ENCODE results near the gene KCND2.
"Not testable (repeated sequence)": the region's sequence is repeated elsewhere in the genome, so short reads cannot be mapped to it uniquely, and the experiment has no call there.

Gene KCND2

GRCh38 chr7:120272701-120273475 lies at the start of gene KCND2:
Gene KCND2, plus strand, starts transcription at chr7:120273175.
- no peak for DNase-seq (ENCODE audit: low read depth in 2 of 2)

DNA sequence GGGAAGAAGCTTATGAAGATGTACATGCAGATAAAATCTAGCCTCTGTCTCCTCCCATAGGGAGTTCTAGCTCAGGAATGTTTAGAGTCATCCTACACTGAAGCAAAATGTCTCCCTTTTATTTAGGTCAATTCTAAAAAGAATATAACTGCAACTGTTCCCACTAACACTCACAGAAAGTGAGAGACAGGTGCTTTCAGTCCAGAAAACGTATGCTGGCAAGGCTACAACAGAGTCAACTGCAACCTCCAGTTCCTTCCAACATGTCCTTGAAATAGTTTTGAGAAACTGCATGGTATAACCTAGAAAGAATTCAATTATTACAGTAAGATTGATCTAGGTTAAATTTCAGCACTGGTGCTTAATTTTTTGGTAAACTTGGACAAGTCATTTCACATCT lies 46.8 kb upstream of the KCND2 start:
- no peak for DNase-seq (ENCODE audit: low read depth in 2 of 2)

DNA sequence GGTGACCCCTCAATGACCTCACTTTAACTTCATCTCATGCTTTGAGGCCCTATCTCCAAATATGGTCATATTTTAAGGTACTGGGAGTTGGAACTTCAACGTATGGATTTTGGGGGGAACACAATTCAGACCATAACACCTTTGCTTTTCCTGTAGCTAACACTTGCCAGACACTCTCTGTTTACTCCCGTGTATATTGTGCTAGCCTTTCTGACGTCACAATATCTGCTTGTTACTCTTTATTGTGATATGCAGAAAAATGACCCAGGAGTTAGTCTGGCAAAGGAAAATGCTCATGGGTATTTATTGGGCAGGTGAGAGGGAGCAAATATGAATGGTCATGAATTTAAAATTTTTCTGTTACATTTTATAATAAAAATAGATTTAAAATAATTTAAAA lies 45.7 kb upstream of the KCND2 start:
- no peak for DNase-seq (ENCODE audit: low read depth in 2 of 2)

DNA sequence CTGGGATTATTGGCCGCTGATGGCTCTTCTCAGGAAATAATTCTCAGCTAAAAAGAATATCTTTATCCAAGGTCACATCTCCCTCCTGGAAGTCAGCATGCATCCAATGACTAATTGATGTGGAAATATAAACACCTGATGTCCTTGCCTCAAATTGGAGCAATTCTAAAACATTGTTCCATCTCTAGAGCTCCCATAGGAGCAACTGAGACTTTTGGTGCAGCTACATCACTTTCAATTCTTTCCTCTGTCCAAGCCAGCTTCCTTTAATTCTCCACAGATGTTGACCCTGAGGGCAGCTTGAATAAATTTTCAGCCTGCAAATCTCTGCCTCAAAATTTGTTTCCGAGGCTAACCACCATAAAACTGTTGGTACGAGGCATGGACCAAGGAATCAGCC lies 43.9 kb upstream of the KCND2 start:
- DNase-seq (ENCODE audit: low read depth in 2 of 2), result no peak

DNA sequence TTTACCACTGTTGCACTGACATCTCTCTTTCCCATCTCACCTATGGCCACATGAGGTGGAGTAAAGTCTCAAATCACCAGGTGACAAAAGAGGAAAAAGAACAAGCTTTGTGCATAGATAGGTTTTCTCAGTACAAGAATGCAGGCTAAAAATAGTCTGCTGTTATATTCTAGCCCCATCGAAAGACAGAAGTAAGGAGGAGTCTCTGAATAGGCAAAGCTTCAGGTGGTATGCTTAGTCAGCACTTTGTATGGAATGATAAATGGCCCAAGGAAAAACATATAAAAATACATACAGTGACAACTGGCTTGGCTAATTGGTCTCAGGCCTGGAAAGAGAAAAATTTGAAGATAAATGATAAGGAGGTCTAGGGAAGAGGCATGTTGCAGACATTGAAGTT lies 39.6 kb upstream of the KCND2 start:
- no peak for DNase-seq (ENCODE audit: low read depth in 2 of 2)

- not testable (repeated sequence) for DNase-seq (ENCODE audit: low read depth in 2 of 2)
Observed at GRCh38 chr7:120240350-120240749, 32.6 kb upstream of the KCND2 start.

DNA sequence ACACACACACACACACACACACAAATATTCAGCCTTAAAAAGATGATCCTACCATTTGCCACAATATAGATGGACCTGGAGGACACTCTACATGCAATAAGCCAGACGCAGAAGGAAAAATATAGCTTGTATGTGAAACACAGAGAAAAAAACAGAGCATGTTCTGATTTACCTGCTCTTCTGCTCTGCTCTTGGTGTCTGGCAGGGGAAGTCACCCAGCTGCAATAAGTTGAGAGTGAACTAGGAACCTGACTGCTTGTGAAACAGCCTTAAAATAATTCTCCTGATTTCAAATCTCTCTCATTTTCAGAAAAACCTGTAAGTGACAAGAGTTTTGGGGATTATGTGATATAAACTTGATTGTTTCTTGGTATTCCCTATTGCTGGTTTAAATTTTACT lies 31.0 kb upstream of the KCND2 start:
- DNase-seq (ENCODE audit: low read depth in 2 of 2), result no peak

- DNase-seq (ENCODE audit: low read depth in 2 of 2), result no peak
Observed at GRCh38 chr7:120254845-120255244, 18.1 kb upstream of the KCND2 start.

DNA sequence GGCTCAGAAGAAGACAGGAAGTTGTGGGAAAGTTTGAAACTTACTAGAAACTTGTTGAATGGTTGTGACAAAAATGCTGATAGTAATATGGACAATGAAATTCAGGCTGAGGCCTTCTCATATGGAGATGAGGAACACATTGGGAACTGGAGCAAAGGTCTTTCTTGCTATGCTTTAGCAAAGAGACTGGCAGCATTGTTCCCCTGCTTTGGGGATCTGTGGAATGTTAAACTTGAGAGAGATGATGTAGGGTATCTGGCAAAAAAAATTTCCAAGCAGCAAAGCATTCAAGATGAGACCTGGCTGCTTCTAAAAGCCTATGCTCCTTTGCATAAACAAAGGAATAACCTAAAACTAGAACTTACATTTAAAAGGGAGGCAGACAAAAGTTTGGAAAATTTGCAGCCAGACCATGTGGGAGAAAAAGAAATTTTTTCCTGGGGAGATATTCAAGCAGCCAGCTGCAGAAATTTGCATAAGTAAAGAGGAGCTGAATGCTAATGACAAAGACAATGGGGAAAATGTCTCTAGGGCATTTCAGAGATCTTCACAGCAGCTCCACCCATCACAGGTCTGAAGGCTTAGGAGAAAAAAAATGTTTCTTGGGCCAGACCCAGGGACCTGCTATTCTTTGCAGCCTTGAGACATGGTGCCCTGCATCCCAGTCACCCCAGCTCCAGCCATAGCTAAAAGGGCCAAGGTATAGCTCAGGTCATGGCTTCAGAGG lies 16.5 kb upstream of the KCND2 start:
- no peak for DNase-seq (ENCODE audit: low read depth in 2 of 2)

GRCh38 chr7:120259386-120259785 lies 13.6 kb upstream of the KCND2 start:
- no peak for DNase-seq (ENCODE audit: low read depth in 2 of 2)

DNA sequence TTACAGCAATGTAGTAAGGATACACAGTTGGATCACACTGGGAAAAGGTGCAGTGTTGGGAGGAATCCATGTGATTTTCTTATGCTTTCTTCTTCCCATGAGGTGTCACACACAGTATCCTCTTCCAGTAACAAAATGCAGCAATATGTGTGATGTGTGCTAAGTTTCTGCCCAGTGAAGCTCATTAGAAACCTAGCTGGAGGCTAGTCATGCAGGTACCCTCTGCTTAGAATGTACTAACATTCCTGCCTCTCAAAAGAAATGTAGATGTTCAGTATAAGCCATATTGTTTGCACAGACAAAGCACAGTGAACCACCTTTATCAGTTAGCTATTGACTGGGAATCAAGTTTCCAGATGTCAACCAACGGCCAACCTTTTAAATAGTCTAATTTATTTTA lies 12.9 kb upstream of the KCND2 start:
- no peak for DNase-seq (ENCODE audit: low read depth in 2 of 2)

GRCh38 chr7:120272261-120272660 lies 714 bp upstream of the KCND2 start:
- no peak for DNase-seq (ENCODE audit: low read depth in 2 of 2)

- DNase-seq (ENCODE audit: low read depth in 2 of 2), result no peak
Observed at GRCh38 chr7:120273476-120273975, 551 bp downstream of the KCND2 start.

DNA sequence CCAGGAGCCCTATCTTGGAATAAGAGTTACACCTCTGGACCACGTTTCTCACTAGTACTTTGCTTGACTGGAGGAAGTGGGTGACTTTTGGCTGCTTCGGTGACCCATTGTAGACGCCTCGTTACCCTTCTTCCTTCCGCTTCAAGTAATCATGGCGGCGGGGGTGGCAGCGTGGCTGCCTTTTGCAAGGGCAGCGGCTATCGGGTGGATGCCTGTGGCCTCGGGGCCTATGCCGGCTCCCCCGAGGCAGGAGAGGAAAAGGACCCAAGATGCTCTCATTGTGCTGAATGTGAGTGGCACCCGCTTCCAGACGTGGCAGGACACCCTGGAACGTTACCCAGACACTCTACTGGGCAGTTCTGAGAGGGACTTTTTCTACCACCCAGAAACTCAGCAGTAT lies 1.5 kb downstream of the KCND2 start:
- DNase-seq (ENCODE audit: low read depth in 2 of 2), result no peak

GRCh38 chr7:120274899-120275298 lies 1.9 kb downstream of the KCND2 start:
- no peak for DNase-seq (ENCODE audit: low read depth in 2 of 2)

- no peak for DNase-seq (ENCODE audit: low read depth in 2 of 2)
Observed at GRCh38 chr7:120276720-120277119, 3.7 kb downstream of the KCND2 start.

GRCh38 chr7:120278773-120279172 lies 5.8 kb downstream of the KCND2 start:
- DNase-seq (ENCODE audit: low read depth in 2 of 2), result no peak

DNA sequence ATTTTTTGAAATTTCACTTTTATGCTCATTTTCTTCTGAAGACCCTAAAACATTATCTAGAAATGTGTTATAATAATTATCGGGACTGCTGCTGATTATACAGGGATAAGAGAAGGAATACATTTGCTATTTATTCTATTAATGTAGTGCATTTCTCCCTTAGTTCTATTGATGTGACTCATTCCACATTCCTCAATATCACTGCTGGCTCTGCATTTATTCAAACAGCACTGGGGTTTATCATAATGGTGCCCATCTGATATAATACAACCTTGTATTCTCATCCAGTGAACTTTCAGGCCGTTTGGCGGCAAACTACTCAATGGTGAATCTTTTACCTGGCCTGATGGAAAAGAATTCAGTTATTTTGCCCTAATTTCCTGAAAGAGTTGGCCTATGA lies 7.8 kb downstream of the KCND2 start:
- no peak for DNase-seq (ENCODE audit: low read depth in 2 of 2)

- no peak for DNase-seq (ENCODE audit: low read depth in 2 of 2)
Observed at GRCh38 chr7:120293027-120293426, 20.1 kb downstream of the KCND2 start.

GRCh38 chr7:120302190-120302589 lies 29.2 kb downstream of the KCND2 start:
- no peak for DNase-seq (ENCODE audit: low read depth in 2 of 2)

GRCh38 chr7:120303105-120303504 lies 30.1 kb downstream of the KCND2 start:
- no peak for DNase-seq (ENCODE audit: low read depth in 2 of 2)

GRCh38 chr7:120304674-120305073 lies 31.7 kb downstream of the KCND2 start:
- DNase-seq (ENCODE audit: low read depth in 2 of 2), result no peak

DNA sequence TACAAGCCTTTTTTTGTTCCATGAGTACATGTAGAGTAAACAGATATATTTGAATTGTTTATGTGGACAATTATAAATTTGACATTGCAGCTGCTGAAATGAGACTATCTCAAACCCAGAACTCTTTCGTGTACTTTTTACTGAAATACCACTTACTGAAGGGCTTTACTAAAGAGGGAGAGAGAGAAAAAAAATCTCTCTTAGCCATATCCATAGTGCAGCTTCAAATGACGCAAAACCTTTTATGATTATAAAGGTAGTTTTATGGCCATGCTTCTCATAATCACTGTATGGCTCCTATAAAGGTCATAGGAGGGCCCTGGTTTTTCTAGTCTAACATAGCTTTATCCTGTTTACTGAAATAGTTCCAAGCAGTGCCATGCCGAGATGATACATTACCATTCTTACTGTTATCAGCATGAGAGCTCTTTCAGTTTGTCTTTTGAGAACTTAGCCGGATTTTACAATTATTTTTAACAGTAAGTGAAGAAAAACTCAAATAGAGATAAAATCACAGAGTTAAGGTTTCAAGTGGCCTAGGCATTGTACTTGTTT lies 35.1 kb downstream of the KCND2 start:
- DNase-seq (ENCODE audit: low read depth in 2 of 2), result no peak
